K562 (cell line): ENCODE results near the gene CPNE9.

ENCODE experiments used
- ADNP ChIP-seq: fragments of 200-800 bp; sonication (Bioruptor generic); IDR thresholded peaks from 2 replicates; pipeline ENCODE4 v1.6.1; 2016; ENCODE audit warnings: missing genetic modification characterization, missing compliant biosample characterization
- MAFG ChIP-seq: fragments of 450-650 bp; conservative IDR thresholded peaks from 2 replicates; pipeline ENCODE4 v1.6.1; 2016; ENCODE audit warnings: missing genetic modification characterization, missing compliant biosample characterization
- TAF1 ChIP-seq: IDR thresholded peaks from 2 replicates; pipeline ENCODE4 v1.6.1; 2011; ENCODE audit warnings: mild to moderate bottlenecking, low read length, moderate library complexity; ENCODE audit not compliant: insufficient read depth, control insufficient read depth, severe bottlenecking; ENCODE audit errors: extremely low read depth

DNA sequence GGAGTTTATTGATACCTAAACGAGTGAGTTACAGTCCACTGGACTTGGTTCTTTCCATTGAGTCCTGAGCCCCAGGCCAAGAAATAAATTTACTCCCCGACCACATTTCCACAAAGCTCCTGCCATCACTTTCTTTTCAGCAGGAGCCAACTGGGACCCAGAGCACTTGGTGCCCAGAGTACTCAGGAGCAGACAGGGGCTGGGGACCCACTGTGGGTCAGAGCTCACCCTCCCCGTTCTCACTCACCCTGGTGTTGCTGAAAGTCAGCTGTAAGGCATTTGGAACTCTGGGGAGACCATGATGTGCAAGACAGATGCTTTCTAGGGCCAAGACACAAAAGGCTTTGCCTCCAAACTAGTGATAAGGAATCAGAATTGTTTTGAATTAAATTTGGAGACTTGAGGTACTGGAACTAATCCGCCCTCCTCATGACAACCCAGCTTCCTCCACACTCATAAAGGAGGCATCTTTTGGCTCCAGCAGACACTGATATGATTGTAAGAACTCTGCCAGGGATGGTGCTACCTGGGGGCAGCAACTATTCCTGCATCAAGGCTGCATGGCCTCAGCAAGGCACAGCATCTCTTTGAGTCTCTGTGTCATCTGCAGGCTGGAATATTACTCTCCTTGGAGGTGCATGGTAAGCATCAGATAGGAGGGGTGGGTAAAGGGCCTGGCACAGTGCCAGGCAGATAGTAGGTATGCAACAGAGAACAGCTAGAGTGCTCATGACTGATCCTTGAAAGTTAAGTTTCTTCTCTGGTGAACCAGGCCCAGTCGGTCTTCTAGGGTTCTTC lies 73.5 kb downstream of the CPNE9 start:
- TF ChIP-seq ADNP (no peak), MAFG (no peak), TAF1 (no peak)
